ENCODE measurements around the gene MAPKAPK2. TPM values are rescaled to one million over a fixed set of nuclear protein-coding genes. Genes with fewer than 3 reads are reported as not detected.

The MAPKAPK2 gene
- polyA plus RNA-seq, 1 donor (not counting 4 experiments of a cell fraction or from before 2014, with no cell fraction given) = 41.5 TPM

DNA sequence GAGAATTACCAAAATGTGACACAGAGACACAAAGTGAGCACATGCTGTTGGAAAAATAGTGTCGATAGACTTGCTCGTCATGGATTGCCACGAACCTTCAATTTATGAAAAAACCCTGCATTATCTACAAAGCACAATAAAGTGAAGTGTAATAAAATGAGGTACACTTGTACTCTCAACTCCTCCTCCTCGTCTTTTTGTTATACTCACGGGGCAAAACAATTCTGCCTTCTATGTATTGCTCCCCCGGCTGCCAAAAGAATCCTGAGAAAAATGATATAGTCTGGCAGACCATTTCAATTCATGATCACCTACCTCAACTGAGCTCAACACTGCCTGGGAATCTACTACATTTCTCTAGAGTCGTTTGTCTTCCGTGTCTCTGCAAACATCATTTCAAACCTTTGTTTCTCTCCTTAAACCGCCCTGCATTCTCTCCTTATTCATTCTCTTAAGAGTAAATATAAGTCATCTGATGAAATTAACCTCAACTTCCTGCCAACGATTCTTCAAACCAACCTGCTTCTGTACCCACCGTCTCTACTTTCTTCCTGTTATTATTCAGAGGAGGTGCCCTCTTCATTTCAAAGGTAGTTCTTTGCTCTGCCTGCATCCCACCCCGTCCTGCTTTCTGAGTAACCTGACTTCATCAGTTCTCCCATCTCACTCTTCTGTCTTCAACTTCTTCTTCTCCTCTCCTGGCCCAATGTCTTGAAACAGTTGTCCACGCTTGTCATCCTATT, 73.0 kb downstream of the MAPKAPK2 start:
- dilution Hi-C loops (cut with MboI; ENCODE audit: extremely low pct_ligation_motif_present, low sequenced_read_pairs) = loop anchor here (25.0 kb wide), 1 partner anchor 230 kb away; no protein-coding TSS in a partner anchor
- no peaks in the 10 kb centered on the region for H3K36me3 ChIP-seq (ENCODE audit: control insufficient read depth in 2 of 2, extremely low read depth in 1 of 2, insufficient read depth in 2 of 2, low read length in 2 of 2)
- H3K79me2 ChIP-seq (ENCODE audit: control insufficient read depth, insufficient read depth, low read length) = no peaks in the 10 kb centered on the region
- H3K9me3 ChIP-seq (ENCODE audit: control insufficient read depth, low read depth, low read length) = no peaks in the 10 kb centered on the region
- FAIRE-seq (no peak), DNase-seq (ENCODE audit: low read depth, low spot score) (no peak)
- H3K4me2 ChIP-seq (ENCODE audit: control insufficient read depth, extremely low read depth, insufficient read depth, low read depth, low read length) = no peak overlapping the region
- H3K27me3 ChIP-seq (ENCODE audit: control insufficient read depth, extremely low read depth, insufficient read depth, low read length) = peaks cover 9% of the 10 kb centered on the region
- no peak overlapping the region for H3K9ac ChIP-seq (ENCODE audit: control insufficient read depth, extremely low read depth, insufficient read depth, low read length)
- no peaks in the 10 kb centered on the region for H4K20me1 ChIP-seq (ENCODE audit: control insufficient read depth, extremely low read depth, insufficient read depth, low read length)
- no peak overlapping the region for H2AFZ ChIP-seq (ENCODE audit: control insufficient read depth, low read length)
- no peak overlapping the region for H3K4me3 ChIP-seq (ENCODE audit: control insufficient read depth in 2 of 3, extremely low read depth in 1 of 3, insufficient read depth in 2 of 3, low read depth in 1 of 3, low read length in 3 of 3)
- TF ChIP-seq, protein P1, sequence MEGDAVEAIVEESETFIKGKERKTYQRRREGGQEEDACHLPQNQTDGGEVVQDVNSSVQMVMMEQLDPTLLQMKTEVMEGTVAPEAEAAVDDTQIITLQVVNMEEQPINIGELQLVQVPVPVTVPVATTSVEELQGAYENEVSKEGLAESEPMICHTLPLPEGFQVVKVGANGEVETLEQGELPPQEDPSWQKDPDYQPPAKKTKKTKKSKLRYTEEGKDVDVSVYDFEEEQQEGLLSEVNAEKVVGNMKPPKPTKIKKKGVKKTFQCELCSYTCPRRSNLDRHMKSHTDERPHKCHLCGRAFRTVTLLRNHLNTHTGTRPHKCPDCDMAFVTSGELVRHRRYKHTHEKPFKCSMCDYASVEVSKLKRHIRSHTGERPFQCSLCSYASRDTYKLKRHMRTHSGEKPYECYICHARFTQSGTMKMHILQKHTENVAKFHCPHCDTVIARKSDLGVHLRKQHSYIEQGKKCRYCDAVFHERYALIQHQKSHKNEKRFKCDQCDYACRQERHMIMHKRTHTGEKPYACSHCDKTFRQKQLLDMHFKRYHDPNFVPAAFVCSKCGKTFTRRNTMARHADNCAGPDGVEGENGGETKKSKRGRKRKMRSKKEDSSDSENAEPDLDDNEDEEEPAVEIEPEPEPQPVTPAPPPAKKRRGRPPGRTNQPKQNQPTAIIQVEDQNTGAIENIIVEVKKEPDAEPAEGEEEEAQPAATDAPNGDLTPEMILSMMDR (optimal IDR thresholded peaks at IDR 0.05 in 1 of 3, IDR thresholded peaks at IDR 0.05 in 1 of 3, conservative IDR thresholded peaks at IDR 0.05 in 1 of 3; ENCODE audit: extremely low read depth in 1 of 3, insufficient read depth in 2 of 3, low read length in 3 of 3) = no peak
- no peak for TF ChIP-seq EZH2 (IDR thresholded peaks at IDR 0.05; ENCODE audit: low read length)
- H3K4me1 ChIP-seq (ENCODE audit: control insufficient read depth, extremely low read depth, insufficient read depth, low read length) = no peaks in the 10 kb centered on the region
- no peak overlapping the region for H3K27ac ChIP-seq (ENCODE audit: control insufficient read depth, insufficient read depth, low read length)
- no peaks in the 10 kb centered on the region for H3K9me1 ChIP-seq (ENCODE audit: control insufficient read depth, extremely low read depth, insufficient read depth, low read length)

DNA sequence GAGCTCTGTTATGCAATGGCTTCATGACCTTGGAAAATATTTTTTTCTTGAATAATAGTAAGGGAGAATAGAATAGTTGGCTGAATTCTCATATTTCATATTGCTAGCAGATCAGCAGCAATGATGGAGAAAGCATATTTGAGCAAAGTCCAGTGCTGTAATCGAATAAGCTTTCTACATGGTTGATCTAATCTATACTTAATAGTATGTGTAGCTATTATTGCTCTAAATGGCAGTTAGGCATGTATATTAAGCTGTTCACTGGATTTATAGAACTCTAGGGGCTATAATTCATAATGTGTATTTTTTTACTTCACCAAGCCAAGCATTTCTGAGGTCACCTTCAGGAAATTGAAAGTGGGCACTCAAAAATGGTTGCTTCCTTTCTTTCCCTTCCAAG, 75.9 kb downstream of the MAPKAPK2 start:
- peaks cover 11% of the 10 kb centered on the region for H3K27me3 ChIP-seq (ENCODE audit: control insufficient read depth, extremely low read depth, insufficient read depth, low read length)
- no peaks in the 10 kb centered on the region for H3K36me3 ChIP-seq (ENCODE audit: control insufficient read depth in 2 of 2, extremely low read depth in 1 of 2, insufficient read depth in 2 of 2, low read length in 2 of 2)
- no peaks in the 10 kb centered on the region for H3K4me1 ChIP-seq (ENCODE audit: control insufficient read depth, extremely low read depth, insufficient read depth, low read length)
- no peak overlapping the region for H3K9ac ChIP-seq (ENCODE audit: control insufficient read depth, extremely low read depth, insufficient read depth, low read length)
- no peaks in the 10 kb centered on the region for H3K9me1 ChIP-seq (ENCODE audit: control insufficient read depth, extremely low read depth, insufficient read depth, low read length)
- no peak overlapping the region for H3K27ac ChIP-seq (ENCODE audit: control insufficient read depth, insufficient read depth, low read length)
- H3K4me3 ChIP-seq (ENCODE audit: control insufficient read depth in 2 of 3, extremely low read depth in 1 of 3, insufficient read depth in 2 of 3, low read depth in 1 of 3, low read length in 3 of 3) = no peak overlapping the region
- TF ChIP-seq, protein P1 (optimal IDR thresholded peaks at IDR 0.05 in 1 of 3, IDR thresholded peaks at IDR 0.05 in 1 of 3, conservative IDR thresholded peaks at IDR 0.05 in 1 of 3; ENCODE audit: extremely low read depth in 1 of 3, insufficient read depth in 2 of 3, low read length in 3 of 3) = no peak
- TF ChIP-seq EZH2 (IDR thresholded peaks at IDR 0.05; ENCODE audit: low read length) = no peak
- DNase-seq (ENCODE audit: low read depth, low spot score) = no peak
- H3K4me2 ChIP-seq (ENCODE audit: control insufficient read depth, extremely low read depth, insufficient read depth, low read depth, low read length) = no peak overlapping the region
- H4K20me1 ChIP-seq (ENCODE audit: control insufficient read depth, extremely low read depth, insufficient read depth, low read length) = no peaks in the 10 kb centered on the region
- FAIRE-seq = no peak
- dilution Hi-C loops (cut with MboI; ENCODE audit: extremely low pct_ligation_motif_present, low sequenced_read_pairs) = loop anchor here (25.0 kb wide), 1 partner anchor 227 kb away; no protein-coding TSS in a partner anchor
- no peaks in the 10 kb centered on the region for H3K9me3 ChIP-seq (ENCODE audit: control insufficient read depth, low read depth, low read length)
- H3K79me2 ChIP-seq (ENCODE audit: control insufficient read depth, insufficient read depth, low read length) = no peaks in the 10 kb centered on the region
- H2AFZ ChIP-seq (ENCODE audit: control insufficient read depth, low read length) = no peak overlapping the region
